Muscle of leg (tissue), 16 donors: ENCODE measurements around the gene GALNT8. TPM values are rescaled to one million over a fixed set of nuclear protein-coding genes. Genes with fewer than 3 reads are reported as not detected.

Source experiments
- DNase-seq: peaks from one replicate; pipeline ENCODE4 v3.0.0; 2013
- H3K27ac ChIP-seq: one replicate; pipeline ENCODE4 v1.5.1; 2013; ENCODE audit warnings: mild to moderate bottlenecking, low read length, control low read depth
- H3K27me3 ChIP-seq: one replicate; pipeline ENCODE4 v1.6.1; 2013; ENCODE audit warnings: low read length; ENCODE audit not compliant: control insufficient read depth, insufficient read depth
- H3K36me3 ChIP-seq: one replicate; pipeline ENCODE4 v1.6.1; 2013; ENCODE audit warnings: low read length; ENCODE audit not compliant: control insufficient read depth, insufficient read depth
- H3K4me1 ChIP-seq: one replicate; pipeline ENCODE4 v1.6.1; 2013; ENCODE audit warnings: low read length; ENCODE audit not compliant: control insufficient read depth, insufficient read depth
- H3K4me3 ChIP-seq: one replicate; pipeline ENCODE4 v1.5.1; 2013; ENCODE audit warnings: low read length, control low read depth
- H3K9me3 ChIP-seq: replicated peaks from 2 replicates; pipeline ENCODE4 v1.6.1; 2013; ENCODE audit warnings: low read depth, low read length; ENCODE audit not compliant: control insufficient read depth
- WGBS: methylation state at CpG from one replicate; pipeline ENCODE4 v1.1.5; 2013; ENCODE audit warnings: missing lambda C conversion rate; ENCODE audit not compliant: insufficient coverage; 5-methylcytosine and 5-hydroxymethylcytosine counted together
- long read RNA-seq, 11 donors: transcript quantifications; one replicate each; lab custom pipeline, GENCODE V29; 2026
- polyA plus RNA-seq, 8 donors: library from polyadenylated mRNA; unstranded; fragments of 120-200 nt; gene quantifications; one replicate each; pipeline versions ENCODE4 v1.2.1 to v1.2.3, GENCODE V29; 2013; ENCODE audit warnings: inconsistent platforms in 1 of 8, low replicate concordance in 1 of 8; ENCODE audit not compliant: insufficient read length in 8 of 8, insufficient read depth in 1 of 8
- total RNA-seq: library from RNA; stranded (reverse); fragments of 120-200 nt; gene quantifications from one replicate; pipeline ENCODE4 v1.2.4, GENCODE V29; 2013

GALNT8 gene
- total RNA-seq (5.5 TPM), polyA plus RNA-seq (1 to 10 TPM; 4.8 to 9.6 (median 7.0) TPM)
- long read RNA-seq, donor 1: 0 reads
- long read RNA-seq, donor 2: 0 reads
- long read RNA-seq, donor 3, full-length matches to known transcripts: 3 of 3 reads
- long read RNA-seq, donor 3, partial matches to known transcripts: 0 of 3 reads
- long read RNA-seq, donor 3, other reads (novel, unspliced or antisense): 0 of 3 reads
- long read RNA-seq, donor 4: 0 reads
- long read RNA-seq, donor 5, full-length matches to known transcripts: 5 of 5 reads
- long read RNA-seq, donor 5, partial matches to known transcripts: 0 of 5 reads
- long read RNA-seq, donor 5, other reads (novel, unspliced or antisense): 0 of 5 reads
- long read RNA-seq, donor 6, full-length matches to known transcripts: 2 of 2 reads
- long read RNA-seq, donor 6, partial matches to known transcripts: 0 of 2 reads
- long read RNA-seq, donor 6, other reads (novel, unspliced or antisense): 0 of 2 reads
- long read RNA-seq, donor 7, full-length matches to known transcripts: 1 of 1 reads
- long read RNA-seq, donor 7, partial matches to known transcripts: 0 of 1 reads
- long read RNA-seq, donor 7, other reads (novel, unspliced or antisense): 0 of 1 reads
- long read RNA-seq, donor 8, full-length matches to known transcripts: 5 of 5 reads
- long read RNA-seq, donor 8, partial matches to known transcripts: 0 of 5 reads
- long read RNA-seq, donor 8, other reads (novel, unspliced or antisense): 0 of 5 reads
- long read RNA-seq, donor 9, full-length matches to known transcripts: 2 of 2 reads
- long read RNA-seq, donor 9, partial matches to known transcripts: 0 of 2 reads
- long read RNA-seq, donor 9, other reads (novel, unspliced or antisense): 0 of 2 reads
- long read RNA-seq, donor 10, full-length matches to known transcripts: 2 of 2 reads
- long read RNA-seq, donor 10, partial matches to known transcripts: 0 of 2 reads
- long read RNA-seq, donor 10, other reads (novel, unspliced or antisense): 0 of 2 reads
- long read RNA-seq, donor 11, full-length matches to known transcripts: 2 of 2 reads
- long read RNA-seq, donor 11, partial matches to known transcripts: 0 of 2 reads
- long read RNA-seq, donor 11, other reads (novel, unspliced or antisense): 0 of 2 reads

DNA sequence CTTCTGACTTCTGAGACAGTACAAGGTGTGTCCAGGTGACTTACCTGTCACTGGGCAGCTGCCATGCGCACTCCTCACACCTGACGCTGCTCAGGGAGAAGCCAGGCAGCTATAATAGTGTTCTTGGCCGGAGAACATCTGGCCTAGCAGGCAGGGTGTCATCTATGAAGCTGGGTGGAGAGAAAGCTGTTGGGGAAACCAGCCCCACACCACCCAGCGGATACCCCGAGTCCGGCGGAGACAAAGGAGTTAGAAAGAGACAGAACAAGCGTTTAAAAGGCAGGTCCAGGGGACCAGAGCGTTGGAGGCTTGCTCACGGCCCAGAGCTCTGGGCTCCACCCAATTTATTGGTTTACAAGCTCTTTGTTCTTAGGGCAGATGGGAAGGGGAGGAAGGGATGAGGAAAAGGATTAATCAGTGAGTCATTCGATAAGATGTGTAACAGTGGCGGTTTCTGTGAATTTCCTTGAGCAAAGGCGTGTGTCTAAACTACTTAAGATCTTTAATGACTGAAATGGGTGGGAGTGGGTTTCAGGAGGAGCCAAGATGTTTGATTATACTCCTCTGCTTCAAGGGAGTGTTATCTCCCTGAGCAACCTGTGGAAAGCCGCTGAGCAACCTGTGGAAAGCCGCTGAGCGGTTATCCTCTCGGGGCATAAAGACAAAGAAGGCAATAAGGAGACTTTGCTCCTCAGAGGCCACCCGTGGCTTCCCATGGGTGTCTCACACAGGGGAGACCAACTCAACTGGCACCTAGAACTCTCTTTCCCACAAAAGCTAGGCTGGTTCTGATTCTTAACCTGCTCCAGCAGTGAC is at the start of gene GALNT8:
TSS of gene GALNT8 (plus strand) at position 580 of the 816 bp plus-strand sequence. CDS start 278 bp downstream, outside the sequence.
- no peaks in the 10 kb centered on the region for H3K4me1 ChIP-seq
- no peak for DNase-seq
- no peaks in the 10 kb centered on the region for H3K36me3 ChIP-seq
- WGBS: 80% methylated on average over 10 of the region's 18 CpGs
- H3K4me3 ChIP-seq: no peak within 1 kb of the TSS
- H3K27ac ChIP-seq: no peak within 1 kb of the TSS
- no peaks in the 10 kb centered on the region for H3K9me3 ChIP-seq
- H3K27me3 ChIP-seq: peaks cover 3% of the 10 kb centered on the region

- WGBS: 83% methylated on average over 2 of the region's 2 CpGs
- H3K9me3 ChIP-seq: no peaks in the 10 kb centered on the region
- no peaks in the 10 kb centered on the region for H3K4me1 ChIP-seq
- peaks cover 22% of the 10 kb centered on the region for H3K36me3 ChIP-seq
- no peaks in the 10 kb centered on the region for H3K27me3 ChIP-seq
- no peak overlapping the region for H3K4me3 ChIP-seq
- H3K27ac ChIP-seq: no peak overlapping the region
- no peak for DNase-seq
These were observed 40.5 kb upstream of the GALNT8 start for GRCh38 chr12:4679711-4680110.

GRCh38 chr12:4681732-4682131 is 38.5 kb upstream of the GALNT8 start:
- Histone ChIP-seq H3K27ac (no peak overlapping the region), H3K4me3 (no peak overlapping the region), H3K4me1 (no peaks in the 10 kb centered on the region), H3K27me3 (no peaks in the 10 kb centered on the region), H3K36me3 (peaks cover 43% of the 10 kb centered on the region), H3K9me3 (no peaks in the 10 kb centered on the region)
- DNase-seq: no peak
- no CpG with 5 or more reads among the region's 3 CpGs for WGBS

DNA sequence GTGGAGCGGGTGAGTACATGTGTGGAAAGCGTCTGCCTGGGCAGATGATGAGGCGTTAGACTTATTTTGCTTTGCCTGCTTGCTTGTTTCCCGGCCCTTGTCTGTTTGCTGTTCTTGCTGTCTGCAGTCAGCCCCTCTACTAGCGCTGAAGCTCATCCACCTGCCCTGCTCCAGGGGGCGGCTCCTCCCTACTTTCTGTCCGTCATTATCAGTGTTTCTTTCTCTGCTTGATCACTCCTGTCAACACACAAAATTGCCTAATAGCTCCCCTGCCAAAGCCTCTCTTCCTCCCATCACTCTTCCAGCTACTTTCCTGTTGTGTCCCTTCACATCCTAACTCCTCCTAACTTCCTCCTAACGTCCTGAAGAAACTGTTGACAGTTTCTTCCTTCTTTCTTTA is 34.9 kb upstream of the GALNT8 start:
- no peaks in the 10 kb centered on the region for H3K9me3 ChIP-seq
- H3K36me3 ChIP-seq: peaks cover 66% of the 10 kb centered on the region
- no peaks in the 10 kb centered on the region for H3K4me1 ChIP-seq
- H3K27ac ChIP-seq: no peak overlapping the region
- WGBS: 68% methylated on average over 6 of the region's 8 CpGs
- no peak overlapping the region for H3K4me3 ChIP-seq
- DNase-seq: no peak
- no peaks in the 10 kb centered on the region for H3K27me3 ChIP-seq

- no peaks in the 10 kb centered on the region for H3K27me3 ChIP-seq
- no peak for DNase-seq
- 96% methylated on average over 5 of the region's 5 CpGs for WGBS
- H3K27ac ChIP-seq: no peak overlapping the region
- H3K36me3 ChIP-seq: peaks cover 40% of the 10 kb centered on the region
- H3K9me3 ChIP-seq: no peaks in the 10 kb centered on the region
- no peaks in the 10 kb centered on the region for H3K4me1 ChIP-seq
- no peak overlapping the region for H3K4me3 ChIP-seq
These were observed 29.4 kb upstream of the GALNT8 start for GRCh38 chr12:4690760-4691159.

- DNase-seq: peak; percentile 99
- Histone ChIP-seq H3K36me3 (no peaks in the 10 kb centered on the region), H3K4me1 (peaks cover 4% of the 10 kb centered on the region), H3K27ac (peak overlapping the region; percentile 90), H3K9me3 (no peaks in the 10 kb centered on the region), H3K4me3 (no peak overlapping the region), H3K27me3 (no peaks in the 10 kb centered on the region)
- WGBS: 18% methylated on average over 10 of the region's 10 CpGs
These were observed 19.6 kb upstream of the GALNT8 start for GRCh38 chr12:4700621-4701026.

DNA sequence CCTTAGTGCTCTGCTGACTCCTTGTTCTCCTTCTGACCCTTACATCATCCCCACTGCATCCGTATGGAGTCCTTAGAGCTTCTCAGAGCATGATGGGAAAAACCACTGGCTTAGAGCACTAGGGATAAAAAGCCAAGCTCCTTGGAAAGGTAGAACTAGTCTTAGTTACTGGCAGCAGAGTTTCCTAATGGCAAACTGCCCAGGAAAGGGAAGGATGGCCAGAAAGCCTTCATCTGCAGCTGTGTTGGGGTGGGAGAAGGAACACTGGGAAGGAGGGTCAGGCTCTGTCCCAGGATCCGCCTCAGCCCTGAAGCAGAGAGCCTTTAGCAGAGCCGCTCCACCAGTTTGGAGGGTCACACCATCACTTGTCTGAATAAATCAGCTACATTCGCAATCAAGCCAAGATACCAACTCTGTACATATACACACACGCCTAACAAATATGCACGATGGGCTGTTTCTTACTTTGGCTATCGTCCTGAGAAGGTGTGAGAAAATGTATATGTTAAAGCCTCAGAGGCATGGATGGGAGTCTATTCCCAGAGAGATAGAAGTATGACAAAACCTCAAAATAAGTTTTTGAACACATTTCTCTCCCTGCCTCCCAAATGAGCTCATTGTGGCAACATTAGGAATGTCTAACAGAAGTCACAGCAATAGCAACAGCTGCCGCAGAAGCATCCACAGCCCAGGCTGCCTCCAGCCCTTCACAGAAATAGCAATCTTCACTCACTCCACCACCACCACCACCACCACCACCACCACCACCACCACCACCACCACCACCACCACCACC is 18.6 kb upstream of the GALNT8 start:
- no peaks in the 10 kb centered on the region for H3K9me3 ChIP-seq
- H3K36me3 ChIP-seq: no peaks in the 10 kb centered on the region
- H3K4me1 ChIP-seq: peaks cover 4% of the 10 kb centered on the region
- DNase-seq: peak; percentile 99
- no peaks in the 10 kb centered on the region for H3K27me3 ChIP-seq
- H3K4me3 ChIP-seq: no peak overlapping the region
- H3K27ac ChIP-seq: peak overlapping the region; percentile 90
- WGBS: 0% methylated on average over 1 of the region's 8 CpGs

DNA sequence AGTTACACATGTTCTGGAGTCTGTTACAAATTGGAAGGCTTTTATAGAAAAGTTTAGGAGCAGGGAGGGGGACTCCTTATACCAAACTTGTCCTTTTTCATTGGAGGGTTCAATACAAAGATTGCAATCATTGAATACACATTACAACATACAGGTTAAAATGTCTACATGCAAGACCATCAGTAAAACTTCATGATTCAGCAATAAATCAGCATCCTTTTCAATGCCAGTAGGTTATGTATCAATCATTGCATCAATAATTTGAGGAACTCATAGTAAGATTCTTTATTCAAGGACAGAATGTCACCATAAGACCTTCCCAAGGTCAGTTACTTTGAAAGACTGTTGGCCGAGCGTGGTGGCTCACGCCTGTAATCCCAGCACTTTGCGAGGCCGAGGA is 16.5 kb upstream of the GALNT8 start:
- no peaks in the 10 kb centered on the region for H3K27me3 ChIP-seq
- 100% methylated on average over 2 of the region's 5 CpGs for WGBS
- no peaks in the 10 kb centered on the region for H3K36me3 ChIP-seq
- no peak overlapping the region for H3K4me3 ChIP-seq
- H3K9me3 ChIP-seq: no peaks in the 10 kb centered on the region
- DNase-seq: no peak
- H3K27ac ChIP-seq: no peak overlapping the region
- H3K4me1 ChIP-seq: peaks cover 4% of the 10 kb centered on the region

GRCh38 chr12:4705824-4706223 is 14.4 kb upstream of the GALNT8 start:
- Histone ChIP-seq H3K36me3 (no peaks in the 10 kb centered on the region), H3K9me3 (no peaks in the 10 kb centered on the region), H3K27ac (no peak overlapping the region), H3K4me1 (peaks cover 2% of the 10 kb centered on the region), H3K27me3 (no peaks in the 10 kb centered on the region), H3K4me3 (no peak overlapping the region)
- no peak for DNase-seq
